GM18505 (cell line): ENCODE measurements around the gene MEOX2.

ENCODE experiments used
- ATAC-seq: cut with Tn5 transposase; IDR thresholded peaks from one replicate; pipeline ENCODE4 v1.9.1; 2021; ENCODE audit not compliant: unreplicated experiment
- POLR2A ChIP-seq: IDR thresholded peaks from 4 replicates; pipeline ENCODE4 v1.6.1; 2011; ENCODE audit warnings: borderline replicate concordance; ENCODE audit not compliant: insufficient read depth, insufficient read length; ENCODE audit errors: extremely low read depth

MEOX2 gene

GRCh38 chr7:15686295-15686956, at the start of gene MEOX2:
Gene MEOX2, minus strand, starts transcription at chr7:15686683. Its CDS starts 281 bp downstream, at chr7:15686402.
- TF ChIP-seq POLR2A = no peak
- ATAC-seq = no peak

- no peak for ATAC-seq
- TF ChIP-seq POLR2A = no peak
Measured at GRCh38 chr7:15729746-15730145, 43.3 kb upstream of the MEOX2 start.

GRCh38 chr7:15725051-15725450, 38.6 kb upstream of the MEOX2 start:
- TF ChIP-seq POLR2A = no peak
- ATAC-seq = no peak

GRCh38 chr7:15723841-15724240, 37.4 kb upstream of the MEOX2 start:
- no peak for ATAC-seq
- no peak for TF ChIP-seq POLR2A

- no peak for TF ChIP-seq POLR2A
- ATAC-seq = no peak
Measured at GRCh38 chr7:15720849-15721471, 34.5 kb upstream of the MEOX2 start.

GRCh38 chr7:15719311-15719710, 32.8 kb upstream of the MEOX2 start:
- no peak for TF ChIP-seq POLR2A
- no peak for ATAC-seq

GRCh38 chr7:15715435-15715834, 29.0 kb upstream of the MEOX2 start:
- no peak for TF ChIP-seq POLR2A
- ATAC-seq = no peak

- no peak for TF ChIP-seq POLR2A
- ATAC-seq = no peak
Measured at GRCh38 chr7:15709978-15710377, 23.5 kb upstream of the MEOX2 start.

- no peak for ATAC-seq
- no peak for TF ChIP-seq POLR2A
Measured at GRCh38 chr7:15707570-15707969, 21.1 kb upstream of the MEOX2 start.

GRCh38 chr7:15703732-15704131, 17.2 kb upstream of the MEOX2 start:
- no peak for TF ChIP-seq POLR2A
- no peak for ATAC-seq

GRCh38 chr7:15692501-15693020, 6.1 kb upstream of the MEOX2 start:
- no peak for ATAC-seq
- TF ChIP-seq POLR2A = no peak

GRCh38 chr7:15688911-15689310, 2.4 kb upstream of the MEOX2 start:
- no peak for TF ChIP-seq POLR2A
- no peak for ATAC-seq

GRCh38 chr7:15688279-15688626, 1.8 kb upstream of the MEOX2 start:
- no peak for ATAC-seq
- no peak for TF ChIP-seq POLR2A

- TF ChIP-seq POLR2A = no peak
- ATAC-seq = no peak
Measured at GRCh38 chr7:15687546-15688278, 1.2 kb upstream of the MEOX2 start.

- ATAC-seq = no peak
- TF ChIP-seq POLR2A = no peak
Measured at GRCh38 chr7:15686957-15687545, 568 bp upstream of the MEOX2 start.
